ENCODE data around the gene RLBP1. TPM values are rescaled to one million over a fixed set of nuclear protein-coding genes. Genes with fewer than 3 reads are reported as not detected.

The RLBP1 gene
- total RNA-seq, 1 donor from 2014 or later, result not detected

DNA sequence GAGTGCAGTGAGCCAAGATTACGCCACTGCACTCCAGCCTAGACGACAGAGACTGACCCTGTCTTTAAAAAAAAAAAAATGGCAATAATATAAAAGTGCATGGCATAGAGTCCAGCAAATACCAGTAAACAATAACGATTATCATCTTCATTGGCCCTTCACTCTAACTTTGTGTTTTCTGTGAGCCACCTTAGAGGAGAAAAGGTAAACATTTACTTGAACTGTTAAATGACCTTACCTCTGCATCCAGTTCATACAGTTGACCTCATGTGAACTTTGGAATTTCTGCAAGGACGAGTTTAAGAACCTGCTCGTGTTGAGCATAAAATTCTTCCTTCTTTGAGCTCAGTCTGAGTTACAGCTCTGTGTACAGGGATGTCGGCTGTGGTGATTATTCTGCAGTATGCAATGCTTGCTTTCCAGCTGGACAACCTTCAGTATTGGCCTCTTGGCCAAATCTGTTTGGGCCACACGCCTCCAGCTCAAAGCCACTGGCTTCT lies 56.6 kb downstream of the RLBP1 start:
- peak; percentile 87 for ATAC-seq
- intact Hi-C loops (cut with DNase I), result loop anchor here (5.0 kb wide), 1 partner anchor 77 kb away; the partner anchor contains the start of gene ABHD2
- no peak for DNase-seq (ENCODE audit: missing footprints)

DNA sequence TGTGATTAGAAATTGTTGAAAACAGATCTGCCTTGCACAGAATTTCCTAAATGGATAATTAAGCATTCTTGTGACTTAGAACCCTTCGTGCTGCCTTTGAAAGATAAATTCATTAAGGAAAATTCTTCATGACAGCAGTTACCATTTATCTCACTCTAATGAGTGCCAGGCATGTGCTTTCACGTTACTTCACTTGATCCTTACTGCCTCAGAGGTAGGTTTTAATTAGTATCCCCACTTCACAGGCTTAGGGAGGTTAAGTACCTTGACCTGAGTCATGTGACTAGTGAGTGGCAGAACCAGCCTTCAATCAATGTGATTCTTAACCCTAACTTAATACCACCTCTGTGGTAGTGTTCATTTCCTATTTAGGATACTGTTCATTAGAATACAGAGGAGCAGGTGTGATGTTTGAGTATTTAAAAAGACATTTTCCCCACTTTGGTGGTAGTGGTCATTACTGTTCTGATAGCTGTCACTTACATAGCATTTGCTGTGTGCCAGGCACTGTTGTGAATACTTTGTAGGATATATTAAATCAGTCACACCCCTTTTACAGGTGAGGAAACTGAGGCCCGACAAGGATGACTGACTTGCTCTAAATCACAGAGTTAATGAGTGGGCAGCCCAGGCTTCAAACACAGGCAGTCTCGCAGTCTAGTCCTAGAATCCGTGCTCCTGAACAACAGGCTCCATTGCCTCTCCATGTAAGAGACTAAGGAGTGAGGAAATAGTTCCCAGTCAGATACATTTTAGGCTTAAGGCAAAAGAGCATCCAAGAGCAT lies 57.9 kb downstream of the RLBP1 start:
- intact Hi-C loops (cut with DNase I), result no loop called here
- DNase-seq (ENCODE audit: missing footprints) (no peak), ATAC-seq (no peak)

DNA sequence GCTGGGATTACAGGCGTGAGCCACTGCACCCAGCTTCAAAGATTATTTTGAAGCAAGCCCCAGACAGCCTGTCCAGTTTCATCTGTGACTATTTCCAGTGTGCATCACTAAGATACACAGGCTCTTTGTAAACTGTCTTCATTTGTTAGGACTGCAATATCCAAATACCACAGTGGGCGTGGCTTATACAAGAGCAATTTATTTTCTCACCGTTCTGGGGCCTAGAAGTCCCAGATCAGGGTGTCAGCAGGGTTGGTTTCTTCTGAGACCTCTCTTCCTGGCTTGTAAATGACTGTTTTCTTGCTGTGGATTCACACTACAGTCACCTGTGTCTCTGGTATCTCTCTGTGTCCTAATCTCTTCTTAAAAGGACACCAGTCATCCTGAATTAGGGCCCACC lies 59.7 kb downstream of the RLBP1 start:
- ATAC-seq (no peak), DNase-seq (ENCODE audit: missing footprints) (no peak)
- intact Hi-C loops (cut with DNase I), result no loop called here

Other genes starting within 250 kb of the RLBP1 start
- 69.9 TPM for gene ABHD2, start 133.1 kb downstream of the RLBP1 start, total RNA-seq
- 3.2 TPM for gene FANCI, start 22.4 kb upstream of the RLBP1 start, total RNA-seq
- gene POLG, start 113.2 kb upstream of the RLBP1 start, total RNA-seq, result 39.7 TPM

Data from Right ventricle myocardium inferior (tissue), 1 donor.